Right lobe of liver (tissue), 6 donors: ENCODE data around the gene RABGEF1. TPM values are rescaled to one million over a fixed set of nuclear protein-coding genes. Genes with fewer than 3 reads are reported as not detected.
"Not testable (repeated sequence)": the region's sequence is repeated elsewhere in the genome, so short reads cannot be mapped to it uniquely, and the experiment has no call there.

Source experiments
- ATAC-seq, 4 donors: fragments of 200-7000 bp; cut with Tn5 transposase; one replicate each; pipeline ENCODE4 v1.9.1; 2020; ENCODE audit warnings: mild to moderate bottlenecking in 4 of 4, moderate library complexity in 4 of 4
- DNase-seq, 3 donors: peaks; one replicate each; pipeline ENCODE4 v3.0.0-alpha.2; 2020
- H3K27ac ChIP-seq, 3 donors: fragments of 200-600 bp; one replicate each; pipeline ENCODE4 v1.8.0; 2022
- H3K27me3 ChIP-seq, 2 donors: fragments of 200-600 bp; one replicate each; pipeline ENCODE4 v1.8.0; 2022
- H3K36me3 ChIP-seq, 4 donors: fragments of 200-600 bp; sonication (generic) in 1 of 4; one replicate each; pipeline versions ENCODE4 v1.5.1 to v1.8.0; 2017 to 2022; ENCODE audit warnings: control low read depth in 1 of 4
- H3K4me1 ChIP-seq, 4 donors: fragments of 200-600 bp; sonication (generic) in 1 of 4; one replicate each; pipeline versions ENCODE4 v1.5.1 to v1.8.0; 2017 to 2022; ENCODE audit warnings: control low read depth in 1 of 4
- H3K4me3 ChIP-seq, 3 donors: fragments of 200-600 bp; one replicate each; pipeline ENCODE4 v1.8.0; 2022
- H3K9me3 ChIP-seq, 4 donors: fragments of 200-600 bp; sonication (generic) in 1 of 4; one replicate each; pipeline versions ENCODE4 v1.5.1 to v1.8.0; 2017 to 2022; ENCODE audit warnings: control low read depth in 1 of 4
- CTCF ChIP-seq, 4 donors: fragments of 200-600 bp in 3 of 4; fragments of 450-650 bp in 1 of 4; IDR thresholded peaks; one replicate each; pipeline versions ENCODE4 v1.5.1 to v1.8.0; 2016 to 2022; ENCODE audit warnings: antibody characterized with exemption in 4 of 4, mild to moderate bottlenecking in 2 of 4
- POLR2A ChIP-seq: fragments of 450-650 bp; IDR thresholded peaks from one replicate; pipeline ENCODE4 v1.6.1; 2017; ENCODE audit warnings: antibody characterized with exemption, mild to moderate bottlenecking
- WGBS: methylation state at CpG from one replicate; pipeline ENCODE4 v1.1.6; 2018; ENCODE audit warnings: low coverage, low lambda C conversion rate; ENCODE audit not compliant: insufficient coverage; ENCODE audit errors: missing lambda C conversion rate; 5-methylcytosine and 5-hydroxymethylcytosine counted together
- intact Hi-C, 2 donors: fragments of 100-400 bp; cut with DNase I; formaldehyde crosslinking; loops; one replicate each; pipeline versions ENCODE4 v1.11.2 to v1.14.1; 2022
- total RNA-seq, 6 experiments: library from RNA; depleted of rRNA in 2 of 6; stranded (reverse); fragments of >200 nt in 2 of 6; fragmentation: NEBNext Ultra II Directional in 3 of 6; extraction: Animal tissue kit (Norgen Biotek cat#: 25700) in 3 of 6; gene quantifications; one replicate each; pipeline versions ENCODE4 v1.1.0 to v1.2.4, GENCODE V29; 2016 to 2023
- donor health status: DM: no; HTN: yes; CAD: no.
- donor health status: DM: no; HTN: no; CAD: no.
- donor health status: DM: no; HTN: no; CAD: no.
- donor health status: DM: no; HTN: yes; CAD: no.
- donor health status: DM: no; HTN: yes; CAD: no.

The RABGEF1 gene
- total RNA-seq, 6 experiments from 2014 or later = 7.3 to 13.8 (median 10.2) TPM

- 63% methylated on average over 13 of the region's 19 CpGs for WGBS
- Histone ChIP-seq H3K4me3 (peak overlapping the region; percentile 70 to 85 (median 81)), H3K36me3 (no peaks in the 10 kb centered on the region), H3K9me3 (no peaks in the 10 kb centered on the region), H3K27me3 (no peaks in the 10 kb centered on the region), H3K4me1 (peaks cover 0 to 6% (median 0%) of the 10 kb centered on the region in 4 donors), H3K27ac (peak overlapping the region; percentile 80 to 93 (median 93))
- no peak for TF ChIP-seq CTCF (IDR thresholded peaks at IDR 0.05)
- TF ChIP-seq POLR2A = no peak
- intact Hi-C loops = no loop called here
- DNase-seq = peak; percentile 32 to 57 (median 48)
- no peak for ATAC-seq
Observed at GRCh38 chr7:66845379-66846095, 105.0 kb downstream of the RABGEF1 start.

- 83% methylated on average over 2 of the region's 4 CpGs for WGBS
- intact Hi-C loops, H3K4me3 ChIP-seq, H3K9me3 ChIP-seq, ATAC-seq, H3K4me1 ChIP-seq, H3K36me3 ChIP-seq, H3K27ac ChIP-seq, H3K27me3 ChIP-seq: not testable (repeated sequence)
- DNase-seq = peak in 1 of 3 donors; percentile 39
Observed at GRCh38 chr7:66846096-66846445, 105.5 kb downstream of the RABGEF1 start.

- H3K4me1 ChIP-seq, H3K4me3 ChIP-seq, H3K9me3 ChIP-seq, ATAC-seq, H3K36me3 ChIP-seq, DNase-seq, H3K27ac ChIP-seq, intact Hi-C loops, H3K27me3 ChIP-seq: not testable (repeated sequence)
- 33% methylated on average over 1 of the region's 2 CpGs for WGBS
Observed at GRCh38 chr7:66847523-66847855, 107.0 kb downstream of the RABGEF1 start.

GRCh38 chr7:66847879-66848790 lies 107.6 kb downstream of the RABGEF1 start:
- ATAC-seq = no peak
- peak in 1 of 3 donors; percentile 26 for DNase-seq
- peaks cover 0 to 6% (median 0%) of the 10 kb centered on the region in 4 donors for H3K4me1 ChIP-seq
- TF ChIP-seq POLR2A (no peak), CTCF (IDR thresholded peaks at IDR 0.05) (no peak)
- intact Hi-C loops = no loop called here
- H3K9me3 ChIP-seq = no peaks in the 10 kb centered on the region
- H3K27me3 ChIP-seq = no peaks in the 10 kb centered on the region
- 59% methylated on average over 7 of the region's 9 CpGs for WGBS
- no peak overlapping the region for H3K27ac ChIP-seq
- no peaks in the 10 kb centered on the region for H3K36me3 ChIP-seq
- H3K4me3 ChIP-seq = no peak overlapping the region

- H3K27me3 ChIP-seq = no peaks in the 10 kb centered on the region
- ATAC-seq (no peak), DNase-seq (no peak)
- intact Hi-C loops = no loop called here
- H3K36me3 ChIP-seq = peaks cover 0 to 10% (median 0%) of the 10 kb centered on the region in 4 donors
- TF ChIP-seq POLR2A (no peak), CTCF (IDR thresholded peaks at IDR 0.05) (no peak)
- 83% methylated on average over 1 of the region's 1 CpG for WGBS
- H3K4me1 ChIP-seq = no peaks in the 10 kb centered on the region
- no peaks in the 10 kb centered on the region for H3K9me3 ChIP-seq
- no peak overlapping the region for H3K4me3 ChIP-seq
- H3K27ac ChIP-seq = no peak overlapping the region
Observed at GRCh38 chr7:66859339-66859738, 118.8 kb downstream of the RABGEF1 start.
